ENCODE measurements around the gene AP3B2.

DNA sequence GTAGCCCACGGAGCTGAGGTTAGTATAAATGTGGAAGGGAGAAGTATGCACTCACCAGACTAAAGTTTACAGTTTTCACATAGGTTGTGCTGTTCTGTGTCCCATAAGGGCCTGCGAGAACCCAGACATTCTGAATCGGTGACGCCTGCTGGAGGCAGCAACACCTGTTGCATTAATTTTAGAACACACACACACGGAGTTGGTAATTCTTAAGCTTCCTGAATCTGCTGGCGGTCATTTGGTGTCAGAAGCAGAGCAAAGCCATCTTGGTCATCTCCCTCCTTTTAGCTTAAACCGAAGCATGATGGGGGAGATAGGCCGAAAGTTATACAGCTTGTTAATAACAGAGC lies 41.1 kb upstream of the AP3B2 start:
- TF ChIP-seq, protein P1, sequence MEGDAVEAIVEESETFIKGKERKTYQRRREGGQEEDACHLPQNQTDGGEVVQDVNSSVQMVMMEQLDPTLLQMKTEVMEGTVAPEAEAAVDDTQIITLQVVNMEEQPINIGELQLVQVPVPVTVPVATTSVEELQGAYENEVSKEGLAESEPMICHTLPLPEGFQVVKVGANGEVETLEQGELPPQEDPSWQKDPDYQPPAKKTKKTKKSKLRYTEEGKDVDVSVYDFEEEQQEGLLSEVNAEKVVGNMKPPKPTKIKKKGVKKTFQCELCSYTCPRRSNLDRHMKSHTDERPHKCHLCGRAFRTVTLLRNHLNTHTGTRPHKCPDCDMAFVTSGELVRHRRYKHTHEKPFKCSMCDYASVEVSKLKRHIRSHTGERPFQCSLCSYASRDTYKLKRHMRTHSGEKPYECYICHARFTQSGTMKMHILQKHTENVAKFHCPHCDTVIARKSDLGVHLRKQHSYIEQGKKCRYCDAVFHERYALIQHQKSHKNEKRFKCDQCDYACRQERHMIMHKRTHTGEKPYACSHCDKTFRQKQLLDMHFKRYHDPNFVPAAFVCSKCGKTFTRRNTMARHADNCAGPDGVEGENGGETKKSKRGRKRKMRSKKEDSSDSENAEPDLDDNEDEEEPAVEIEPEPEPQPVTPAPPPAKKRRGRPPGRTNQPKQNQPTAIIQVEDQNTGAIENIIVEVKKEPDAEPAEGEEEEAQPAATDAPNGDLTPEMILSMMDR (IDR thresholded peaks at IDR 0.05) = no peak
- TF ChIP-seq ZFX (IDR thresholded peaks at IDR 0.05; ENCODE audit: borderline replicate concordance) = no peak

All from 22Rv1 (cell line).